ENCODE measurements around the gene KRTAP12-3. TPM values are rescaled to one million over a fixed set of nuclear protein-coding genes. Genes with fewer than 3 reads are reported as not detected.

The KRTAP12-3 gene
- total and polyA plus RNA-seq, 11 donors = not detected

GRCh38 chr21:44648557-44649311 lies 9.0 kb upstream of the KRTAP12-3 start:
- Histone ChIP-seq H3K9me3 (peaks cover 0 to 21% (median 10%) of the 10 kb centered on the region in 12 donors), H3K36me3 (no peaks in the 10 kb centered on the region), H3K27me3 (peaks cover 0 to 9% (median 0%) of the 10 kb centered on the region in 9 donors), H3K4me3 (no peak overlapping the region), H3K27ac (no peak overlapping the region), H3K4me1 (no peaks in the 10 kb centered on the region)
- DNase-seq (peak in 1 of 5 donors; percentile 46), ATAC-seq (no peak)
- no peak for TF ChIP-seq CTCF (IDR thresholded peaks at IDR 0.05)
- no peak for TF ChIP-seq POLR2A (IDR thresholded peaks at IDR 0.05)
- 70 to 83% (median 75%) methylated on average over 26 to 33 of the region's 33 CpGs for WGBS, 4 donors
- intact Hi-C loops (cut with DNase I) = no loop called here

- intact Hi-C loops (cut with DNase I) = no loop called here
- peaks cover 0 to 9% (median 0%) of the 10 kb centered on the region in 9 donors for H3K27me3 ChIP-seq
- DNase-seq (no peak), ATAC-seq (no peak)
- H3K4me1 ChIP-seq = no peaks in the 10 kb centered on the region
- H3K9me3 ChIP-seq = peaks cover 0 to 12% (median 5%) of the 10 kb centered on the region in 12 donors
- H3K4me3 ChIP-seq = no peak overlapping the region
- TF ChIP-seq POLR2A (IDR thresholded peaks at IDR 0.05) = no peak
- no peak for TF ChIP-seq CTCF (IDR thresholded peaks at IDR 0.05)
- 80 to 93% (median 84%) methylated on average over 18 of the region's 18 CpGs for WGBS, 4 donors
- H3K27ac ChIP-seq = no peak overlapping the region
- no peaks in the 10 kb centered on the region for H3K36me3 ChIP-seq
These were observed 8.1 kb upstream of the KRTAP12-3 start for GRCh38 chr21:44649521-44650100.

- WGBS, 4 donors = 88 to 92% (median 89%) methylated on average over 19 to 20 of the region's 20 CpGs
- ATAC-seq (no peak), DNase-seq (no peak)
- H3K4me3 ChIP-seq = no peak overlapping the region
- intact Hi-C loops (cut with DNase I) = no loop called here
- H3K27ac ChIP-seq = no peak overlapping the region
- no peak for TF ChIP-seq POLR2A (IDR thresholded peaks at IDR 0.05)
- TF ChIP-seq CTCF (IDR thresholded peaks at IDR 0.05) = no peak
- H3K36me3 ChIP-seq = no peaks in the 10 kb centered on the region
- no peaks in the 10 kb centered on the region for H3K4me1 ChIP-seq
- H3K27me3 ChIP-seq = peaks cover 0 to 9% (median 0%) of the 10 kb centered on the region in 9 donors
- H3K9me3 ChIP-seq = peaks cover 0 to 4% (median 0%) of the 10 kb centered on the region in 12 donors
These were observed 7.3 kb upstream of the KRTAP12-3 start for GRCh38 chr21:44650265-44650972.

Measured in heart left ventricle (tissue), 16 donors.